Transverse colon (tissue), 4 donors: ENCODE measurements around the gene GJD3.

Source experiments
- CTCF ChIP-seq, 5 experiments: fragments of 200-600 bp in 3 of 5; fragments of 450-650 bp in 2 of 5; sonication (generic) in 3 of 5; IDR thresholded peaks; 1 replicate in 2 of 5; 2 replicates in 3 of 5; pipeline ENCODE4 v1.5.1; 2016 to 2017; ENCODE audit warnings: antibody characterized with exemption in 5 of 5, inconsistent platforms in 3 of 5, mild to moderate bottlenecking in 2 of 5, moderate library complexity in 1 of 5
- POLR2A ChIP-seq: fragments of 450-650 bp; IDR thresholded peaks from one replicate; pipeline ENCODE4 v1.6.1; 2016; ENCODE audit warnings: antibody characterized with exemption, mild to moderate bottlenecking, moderate library complexity
- POLR2AphosphoS5 ChIP-seq, 3 donors: sonication (generic); formaldehyde crosslinking; IDR thresholded peaks; one replicate each; pipeline ENCODE4 v1.6.1; 2016; ENCODE audit warnings: antibody characterized with exemption in 3 of 3

DNA sequence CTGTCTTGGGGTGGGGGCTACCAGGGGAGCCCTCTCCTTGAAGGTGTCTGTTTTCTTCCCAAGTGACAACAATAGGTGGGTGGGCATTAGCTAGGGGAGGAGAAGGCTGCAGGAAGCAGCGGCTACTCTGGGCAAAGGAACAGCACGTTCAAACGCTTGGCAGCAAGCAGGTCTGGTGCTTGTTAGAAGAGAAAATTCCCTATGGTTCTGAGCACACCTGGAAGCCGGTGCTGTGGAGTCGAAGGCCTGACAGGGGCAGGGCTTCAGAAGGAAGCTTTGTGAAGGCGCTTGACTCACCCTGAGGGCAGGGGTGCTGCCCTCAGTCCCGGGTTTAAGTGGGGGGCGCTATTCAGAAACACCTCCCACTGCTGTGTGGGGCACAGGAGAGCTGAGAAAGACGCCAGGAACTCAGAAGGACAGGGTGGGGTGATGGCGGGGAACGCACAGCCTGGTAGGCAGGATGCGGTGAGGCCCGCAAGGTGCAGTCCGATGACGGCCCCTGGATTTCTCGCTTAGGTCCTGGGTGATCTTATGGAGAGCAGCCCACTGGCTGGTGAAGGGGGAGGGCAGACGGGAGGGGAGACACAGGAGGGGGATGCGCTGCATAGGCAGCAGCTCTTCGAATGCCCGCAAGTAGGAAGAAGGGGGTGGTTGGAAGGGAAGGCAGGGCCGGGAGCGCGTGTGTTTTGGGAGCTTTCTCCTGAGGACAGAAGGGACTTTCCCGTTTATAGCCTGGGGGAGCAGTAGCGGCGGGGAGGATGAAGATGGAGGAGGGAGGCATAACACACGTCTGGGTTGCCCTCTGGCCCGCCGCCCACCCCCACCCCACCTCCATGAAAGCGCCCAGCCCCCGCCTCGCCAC lies 3.2 kb downstream of the GJD3 start:
- TF ChIP-seq CTCF (IDR thresholded peaks at IDR 0.05), result no peak
- no peak for TF ChIP-seq POLR2AphosphoS5 (IDR thresholded peaks at IDR 0.05)
- no peak for TF ChIP-seq POLR2A
